Adrenal gland (tissue), 5 donors: ENCODE measurements around the gene ZC3H18.

Experiments
- POLR2A ChIP-seq, 2 donors: fragments of 450-650 bp; IDR thresholded peaks; one replicate each; pipeline ENCODE4 v1.6.1; 2017; ENCODE audit warnings: antibody characterized with exemption in 2 of 2, mild to moderate bottlenecking in 2 of 2, moderate library complexity in 1 of 2
- TF ChIP-seq, protein P1 (sequence below), 6 experiments: fragments of 450-650 bp in 4 of 6; fragments of 200-600 bp in 2 of 6; sonication (generic) in 1 of 6; IDR thresholded peaks; 1 replicate in 5 of 6; 2 replicates in 1 of 6; pipeline versions ENCODE4 v1.5.1 to v1.8.0; 2016 to 2021; ENCODE audit warnings: antibody characterized with exemption in 6 of 6, mild to moderate bottlenecking in 2 of 6, moderate library complexity in 1 of 6
- donor health status: DM: no; HTN: no; CAD: no.

GRCh38 chr16:88539261-88539651 lies 30.9 kb upstream of the ZC3H18 start:
- TF ChIP-seq, protein P1, sequence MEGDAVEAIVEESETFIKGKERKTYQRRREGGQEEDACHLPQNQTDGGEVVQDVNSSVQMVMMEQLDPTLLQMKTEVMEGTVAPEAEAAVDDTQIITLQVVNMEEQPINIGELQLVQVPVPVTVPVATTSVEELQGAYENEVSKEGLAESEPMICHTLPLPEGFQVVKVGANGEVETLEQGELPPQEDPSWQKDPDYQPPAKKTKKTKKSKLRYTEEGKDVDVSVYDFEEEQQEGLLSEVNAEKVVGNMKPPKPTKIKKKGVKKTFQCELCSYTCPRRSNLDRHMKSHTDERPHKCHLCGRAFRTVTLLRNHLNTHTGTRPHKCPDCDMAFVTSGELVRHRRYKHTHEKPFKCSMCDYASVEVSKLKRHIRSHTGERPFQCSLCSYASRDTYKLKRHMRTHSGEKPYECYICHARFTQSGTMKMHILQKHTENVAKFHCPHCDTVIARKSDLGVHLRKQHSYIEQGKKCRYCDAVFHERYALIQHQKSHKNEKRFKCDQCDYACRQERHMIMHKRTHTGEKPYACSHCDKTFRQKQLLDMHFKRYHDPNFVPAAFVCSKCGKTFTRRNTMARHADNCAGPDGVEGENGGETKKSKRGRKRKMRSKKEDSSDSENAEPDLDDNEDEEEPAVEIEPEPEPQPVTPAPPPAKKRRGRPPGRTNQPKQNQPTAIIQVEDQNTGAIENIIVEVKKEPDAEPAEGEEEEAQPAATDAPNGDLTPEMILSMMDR (IDR thresholded peaks at IDR 0.05) = no peak
- TF ChIP-seq POLR2A (IDR thresholded peaks at IDR 0.05) = no peak
